Stimulated activated CD4-positive, alpha-beta T cell treated with anti-CD3 and anti-CD28 coated beads, Interleukin-12 subunit alpha, Interleukin-12 subunit beta, amount 100 ng/mL, for 48 hours (primary cell): ENCODE measurements around the gene TPH2.

Experiments used
- DNase-seq, 3 donors: peaks; one replicate each; pipeline ENCODE4 v3.0.0-alpha.2; 2020; ENCODE audit warnings: low read depth in 2 of 3, low spot score in 1 of 3

The TPH2 gene

GRCh38 chr12:72033991-72034390 is 95.3 kb downstream of the TPH2 start:
- DNase-seq, result no peak

- no peak for DNase-seq
Measured at GRCh38 chr12:72035625-72036024, 97.0 kb downstream of the TPH2 start.

DNA sequence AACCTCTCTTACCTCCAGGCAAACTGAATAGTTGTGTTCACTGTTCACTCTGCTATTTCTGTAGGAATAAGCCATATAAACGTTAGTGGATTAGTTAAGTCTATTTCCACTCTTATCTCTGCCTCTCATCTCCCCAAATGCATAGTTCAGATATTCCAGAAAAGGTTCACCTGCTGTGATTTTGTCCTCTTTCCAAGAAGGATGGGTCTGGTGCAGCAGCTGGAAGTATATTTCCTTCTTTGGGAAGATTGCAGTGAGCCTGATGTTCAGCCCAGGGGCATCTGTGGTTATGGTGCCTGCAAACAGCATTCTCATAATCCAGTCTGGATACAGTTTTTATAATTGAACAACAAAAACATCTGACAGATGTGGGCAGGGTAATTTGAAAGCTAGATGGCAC is 97.7 kb downstream of the TPH2 start:
- no peak for DNase-seq

DNA sequence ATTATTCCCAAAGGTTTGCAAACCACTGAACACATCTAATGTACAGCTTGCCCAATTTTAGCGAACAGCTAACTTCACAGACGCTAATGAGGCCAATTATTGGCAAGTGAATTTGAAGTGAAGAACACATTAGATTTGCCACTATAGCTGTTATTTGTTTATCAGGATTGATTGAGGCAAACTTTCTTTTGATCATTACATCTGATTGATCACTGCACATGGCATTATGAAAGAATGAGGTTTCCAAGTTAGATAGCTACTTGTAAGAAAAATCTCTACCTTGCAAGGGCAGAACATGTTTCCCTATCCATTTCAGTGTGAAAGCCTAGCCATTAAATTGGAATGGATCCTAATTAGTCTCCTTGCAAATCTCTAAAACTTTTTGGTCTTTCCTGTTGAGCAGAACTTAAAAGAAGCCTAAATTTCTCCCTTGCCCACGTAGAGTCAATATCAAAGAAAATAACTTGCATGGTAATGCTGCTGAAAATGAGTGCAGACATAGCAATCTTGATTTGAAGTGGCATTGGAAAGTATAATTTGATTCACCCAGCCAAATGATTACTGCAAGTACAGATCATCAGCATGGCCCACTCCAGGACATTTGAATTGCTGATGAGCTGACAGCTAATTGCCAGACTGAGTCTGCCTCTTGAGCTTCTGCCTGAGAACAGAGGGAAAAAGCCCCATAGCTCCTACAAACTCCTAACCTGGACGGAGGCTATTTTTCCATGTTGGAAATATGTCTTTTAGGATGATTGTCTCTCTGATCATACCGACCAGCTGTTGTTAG is 98.6 kb downstream of the TPH2 start:
- no peak for DNase-seq

- no peak for DNase-seq
Measured at GRCh38 chr12:72041811-72042210, 103.2 kb downstream of the TPH2 start.

- no peak for DNase-seq
Measured at GRCh38 chr12:72053604-72054003, 115.0 kb downstream of the TPH2 start.

GRCh38 chr12:72054511-72054910 is 115.9 kb downstream of the TPH2 start:
- no peak for DNase-seq

DNA sequence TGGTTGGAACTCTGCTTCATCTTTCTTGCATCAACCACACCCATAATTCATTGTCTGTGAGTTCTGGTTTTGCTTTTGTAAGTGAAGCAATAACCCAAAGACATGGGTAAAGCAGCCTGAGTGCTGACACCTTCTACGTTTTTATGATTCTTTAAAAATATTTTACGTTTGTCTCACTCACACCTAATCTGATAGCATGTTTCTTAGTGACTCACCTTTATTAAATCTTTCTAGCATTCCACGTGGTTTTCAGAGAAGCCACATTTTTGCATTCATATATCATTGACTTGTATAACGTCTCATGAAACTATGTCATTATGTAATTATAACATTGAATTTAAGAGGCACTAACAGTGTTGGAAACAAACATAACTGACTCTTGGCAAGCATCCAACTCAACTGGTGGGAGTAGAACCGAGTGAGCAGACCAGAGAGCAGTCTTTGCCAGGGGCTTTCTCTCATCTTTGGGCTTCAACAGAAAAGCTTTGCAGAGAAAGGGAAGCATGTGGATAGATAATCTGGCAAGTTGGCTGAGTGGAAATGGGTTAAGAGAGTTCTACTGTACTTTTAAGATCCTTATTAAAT is 118.8 kb downstream of the TPH2 start:
- DNase-seq, result no peak

DNA sequence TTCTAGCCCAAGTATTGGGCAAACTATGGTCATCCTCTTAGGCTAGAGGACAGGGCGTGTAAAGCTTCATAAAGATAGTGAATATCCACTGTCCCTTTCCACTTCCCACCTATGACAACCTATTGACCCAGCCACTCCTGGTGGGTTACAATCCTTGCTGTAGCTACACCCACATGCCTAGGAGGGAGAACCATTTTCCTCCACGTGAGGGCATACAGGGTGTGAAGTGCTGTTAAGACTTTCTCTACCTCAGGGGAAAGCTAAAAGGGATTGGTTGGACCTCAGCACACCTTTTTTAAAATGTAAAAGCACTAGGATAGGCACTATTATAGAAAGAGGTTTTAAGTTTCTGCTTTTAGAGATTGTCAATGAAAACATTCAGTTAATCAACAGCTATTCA is 124.4 kb downstream of the TPH2 start:
- DNase-seq, result no peak

DNA sequence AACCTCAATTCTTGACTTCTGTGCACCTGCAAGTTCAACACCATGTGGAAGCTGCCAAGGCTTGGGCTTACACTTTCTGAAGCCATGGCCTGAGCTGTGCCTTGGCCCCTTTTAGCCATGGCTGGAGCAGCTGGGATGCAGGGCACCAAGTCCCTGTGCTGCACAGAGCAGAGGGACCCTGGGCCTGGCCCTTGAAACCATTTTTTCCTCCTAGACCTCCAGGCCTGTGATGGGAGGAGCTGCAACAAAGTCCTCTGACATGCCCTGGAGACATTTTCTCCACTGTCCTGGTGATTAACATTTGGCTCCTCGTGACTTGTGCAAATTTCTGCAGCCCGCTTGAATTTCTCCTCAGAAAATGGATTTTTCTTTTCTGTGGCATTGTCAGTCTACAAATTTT is 132.4 kb downstream of the TPH2 start:
- DNase-seq, result no peak

DNA sequence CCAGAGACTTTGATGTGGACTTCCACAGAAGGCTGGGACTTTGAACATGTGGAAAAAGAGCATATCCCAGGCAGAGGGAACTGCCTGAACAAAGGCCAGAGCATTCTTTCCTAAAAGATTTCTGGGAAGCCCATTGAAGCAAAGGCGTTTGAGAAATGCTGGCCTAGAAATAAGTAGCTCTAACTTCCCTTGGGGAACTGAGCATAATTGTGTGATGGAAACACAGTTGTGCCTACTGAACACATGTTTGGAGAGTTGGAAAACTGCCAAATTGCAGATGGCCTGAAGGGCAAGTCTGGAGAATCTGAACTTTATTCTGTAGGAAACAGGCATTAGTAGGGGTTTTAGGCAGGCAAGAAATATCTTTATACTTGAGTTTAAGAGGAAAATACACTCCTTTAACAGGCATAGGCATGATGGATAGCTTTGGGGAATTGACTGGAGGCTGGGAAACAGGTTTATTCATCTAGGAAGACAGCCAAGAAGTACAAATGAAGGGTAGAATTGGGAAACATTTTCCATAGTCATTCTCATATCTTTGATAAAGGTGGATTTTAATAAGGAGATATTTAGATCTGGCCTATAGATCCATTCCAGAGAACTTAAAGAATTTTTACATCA is 134.1 kb downstream of the TPH2 start:
- DNase-seq, result no peak

DNA sequence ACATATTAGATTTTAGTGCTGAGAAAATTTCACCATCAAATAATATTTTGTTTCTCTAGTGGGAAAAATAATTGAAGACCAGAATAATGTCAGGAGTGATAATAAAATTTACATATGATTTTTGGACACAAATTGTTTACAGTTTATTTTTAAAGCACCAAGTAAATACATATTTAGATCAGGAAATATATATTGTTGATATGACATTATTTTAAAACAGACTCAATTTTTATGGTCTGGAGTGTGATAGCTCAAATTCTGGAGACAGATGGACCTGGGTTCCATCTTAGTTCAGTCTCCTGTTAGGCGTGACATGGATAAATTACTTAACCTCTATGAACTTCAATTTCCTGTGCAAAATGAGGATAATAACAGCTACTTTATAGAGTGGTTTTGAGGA is 135.4 kb downstream of the TPH2 start:
- no peak for DNase-seq

GRCh38 chr12:72074956-72075355 is 136.3 kb downstream of the TPH2 start:
- no peak for DNase-seq

GRCh38 chr12:72075401-72075800 is 136.8 kb downstream of the TPH2 start:
- DNase-seq, result no peak

- no peak for DNase-seq
Measured at GRCh38 chr12:72075891-72076557, 137.4 kb downstream of the TPH2 start.

- DNase-seq, result no peak
Measured at GRCh38 chr12:72076558-72076915, 137.9 kb downstream of the TPH2 start.

- DNase-seq, result no peak
Measured at GRCh38 chr12:72077111-72077820, 138.6 kb downstream of the TPH2 start.

DNA sequence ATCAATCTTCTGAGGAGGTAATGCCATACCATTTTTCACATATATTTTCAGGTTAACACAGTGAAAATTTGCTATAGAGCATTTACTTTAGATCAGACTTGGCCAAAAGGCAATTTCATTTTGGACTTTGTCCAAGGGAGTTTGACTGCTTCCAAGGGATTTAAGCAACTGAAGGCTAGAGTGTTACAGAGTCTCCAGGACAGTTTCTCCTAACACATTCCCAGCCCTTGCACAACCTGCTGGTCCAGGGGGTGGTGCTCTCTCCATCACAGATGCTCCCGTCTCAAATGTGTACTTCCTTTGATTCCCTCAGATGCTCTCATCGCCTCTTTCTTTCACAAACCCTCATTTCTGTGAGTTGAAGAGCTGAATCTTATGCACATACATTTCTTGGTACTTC is 143.1 kb downstream of the TPH2 start:
- no peak for DNase-seq
